Non-pigmented ciliary epithelial cell (primary cell): ENCODE data around the gene GPR146.
"Not testable (repeated sequence)": the region's sequence is repeated elsewhere in the genome, so short reads cannot be mapped to it uniquely, and the experiment has no call there.

ENCODE experiments used
- DNase-seq: peaks from one replicate; pipeline ENCODE4 v3.0.0-alpha.2; 2010; ENCODE audit warnings: low read depth

GPR146 gene, protein sequence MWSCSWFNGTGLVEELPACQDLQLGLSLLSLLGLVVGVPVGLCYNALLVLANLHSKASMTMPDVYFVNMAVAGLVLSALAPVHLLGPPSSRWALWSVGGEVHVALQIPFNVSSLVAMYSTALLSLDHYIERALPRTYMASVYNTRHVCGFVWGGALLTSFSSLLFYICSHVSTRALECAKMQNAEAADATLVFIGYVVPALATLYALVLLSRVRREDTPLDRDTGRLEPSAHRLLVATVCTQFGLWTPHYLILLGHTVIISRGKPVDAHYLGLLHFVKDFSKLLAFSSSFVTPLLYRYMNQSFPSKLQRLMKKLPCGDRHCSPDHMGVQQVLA

DNA sequence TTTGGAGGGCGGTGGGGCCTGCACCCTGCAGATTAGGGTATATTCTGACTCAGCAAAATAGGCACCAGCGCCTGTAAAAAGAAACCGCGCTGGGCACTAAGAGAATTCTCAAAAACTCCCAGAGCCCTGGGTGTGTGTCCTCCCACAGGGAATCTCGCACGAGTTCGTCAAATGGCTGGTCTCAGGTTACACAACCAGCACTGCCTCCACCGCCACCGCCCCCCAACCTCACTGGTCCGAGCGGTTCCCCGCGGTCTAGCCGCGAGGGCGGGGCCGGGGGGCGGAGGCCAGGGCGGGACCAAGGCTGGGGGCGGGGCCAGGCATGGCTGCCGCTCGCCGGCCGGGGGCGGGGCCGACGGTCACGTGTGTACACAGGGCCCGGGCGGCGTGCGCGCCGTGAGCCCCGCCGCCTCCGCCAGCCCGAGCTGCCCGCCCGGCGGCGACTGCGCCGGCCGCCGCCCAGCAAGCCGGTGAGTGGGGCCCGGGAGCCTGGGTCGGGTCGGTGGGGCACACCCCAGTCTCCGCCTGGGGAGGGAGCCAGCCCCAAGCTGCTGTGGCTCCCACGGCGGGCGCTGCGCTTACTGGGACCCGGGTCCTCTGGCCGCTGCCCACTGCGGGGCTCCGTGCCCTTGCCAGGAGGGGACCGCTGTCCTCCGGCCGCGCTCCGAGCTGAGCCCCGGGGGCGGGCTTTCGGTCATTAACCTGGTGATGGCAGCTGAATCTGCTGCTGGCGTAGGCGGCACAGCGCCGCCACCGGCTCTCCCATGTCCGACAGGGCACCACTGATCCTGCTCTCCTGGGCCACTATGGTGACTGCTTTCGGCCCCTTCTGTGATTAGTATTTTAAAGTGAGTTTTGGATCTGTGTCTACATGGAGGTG, at the start of gene GPR146:
Gene GPR146 (plus strand): TSS at position 358 of the 880 bp plus-strand sequence. CDS start 12,970 bp downstream, outside the sequence.
- peak; percentile 73 for DNase-seq

DNA sequence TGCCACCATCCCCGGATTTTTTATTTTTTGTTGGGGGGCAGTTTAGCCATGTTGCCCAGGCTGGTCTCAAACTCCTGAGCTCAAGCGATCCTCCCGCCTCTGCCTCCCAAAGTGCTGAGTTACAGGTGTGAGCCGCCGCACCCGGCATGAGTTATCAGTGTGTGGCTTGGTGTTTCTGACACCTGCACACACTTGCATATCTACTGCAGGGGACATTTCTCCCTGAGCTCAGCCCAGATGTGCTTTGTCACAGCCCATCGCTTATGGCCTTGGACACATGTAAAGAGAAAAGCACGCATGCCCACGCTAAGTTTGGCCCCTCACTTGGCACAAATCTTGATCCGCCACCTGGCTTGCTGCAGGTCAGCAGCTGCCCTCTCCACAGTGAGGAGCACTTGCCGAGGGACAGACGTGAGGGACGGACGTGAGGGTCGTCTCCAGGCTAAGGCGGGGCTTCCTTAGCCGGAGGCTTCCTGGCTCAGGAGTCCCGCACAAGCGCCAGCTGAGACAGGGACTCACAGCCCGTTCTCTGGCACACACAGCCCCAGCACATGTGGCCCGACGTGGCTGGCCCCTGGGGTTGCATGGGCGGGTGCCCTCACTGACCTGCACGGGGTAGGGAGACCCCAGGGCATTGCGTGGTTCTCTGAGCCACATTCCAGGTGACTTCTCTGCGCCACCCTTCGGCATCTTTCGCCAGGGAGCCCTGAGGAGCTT, 49.6 kb upstream of the GPR146 start:
- DNase-seq = no peak

DNA sequence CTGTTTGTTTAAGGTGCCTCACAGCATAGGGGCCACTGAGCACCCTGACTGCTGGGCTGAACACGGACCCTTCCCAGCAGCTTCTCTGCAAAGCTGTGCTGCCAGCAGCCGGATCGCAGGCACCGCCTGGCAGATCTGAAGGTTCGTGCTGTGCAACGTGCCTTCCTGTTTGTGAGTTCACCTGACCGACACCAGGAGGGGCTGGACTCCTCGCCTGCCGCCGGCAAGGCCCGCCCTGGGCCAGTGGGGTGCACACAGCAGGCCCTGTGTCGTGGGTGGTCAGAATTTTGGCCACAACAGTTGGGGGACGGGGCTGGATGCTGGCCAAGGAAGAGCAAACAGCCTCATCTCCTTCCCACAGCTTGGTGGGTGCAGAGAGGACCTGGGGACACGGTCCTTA, 48.8 kb upstream of the GPR146 start:
- DNase-seq = no peak

DNA sequence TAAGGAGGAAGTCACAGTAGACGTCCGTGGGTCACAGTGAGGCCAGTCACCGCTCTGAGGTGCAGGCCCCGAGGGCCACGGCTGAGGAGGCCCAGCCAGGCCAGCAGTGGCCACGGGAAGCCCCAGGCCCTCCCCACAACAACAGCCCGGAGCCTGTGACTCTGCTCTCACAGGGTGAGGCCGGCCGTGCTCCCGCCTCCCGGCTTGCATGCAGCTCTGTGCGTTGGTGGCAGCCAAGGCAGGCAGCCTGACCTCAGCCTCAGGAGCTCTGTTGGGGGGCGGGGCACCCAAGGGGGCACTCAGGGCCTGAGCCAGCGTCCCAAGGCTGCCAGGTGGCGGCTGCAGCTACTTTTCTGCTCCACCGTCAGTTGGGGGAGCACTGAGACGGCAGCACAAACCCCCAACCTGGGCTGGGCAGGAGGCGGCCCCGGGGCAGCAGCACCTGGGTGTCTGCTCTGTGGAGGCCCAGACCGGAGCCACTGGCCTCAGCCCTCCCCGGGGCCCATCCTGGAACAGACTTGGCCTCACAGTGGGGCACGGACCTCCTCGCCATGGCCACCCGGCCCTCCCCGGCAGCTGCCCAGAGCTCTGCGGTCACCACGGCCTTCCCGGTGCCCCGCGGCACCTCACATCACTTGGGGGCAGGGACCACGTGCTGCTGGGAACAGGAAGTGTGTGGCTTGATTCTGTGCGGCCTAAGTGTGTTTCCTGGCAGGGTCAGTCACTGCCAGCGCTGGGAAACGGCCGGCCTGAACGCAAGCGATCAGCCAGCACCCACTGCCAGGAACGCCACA, 48.1 kb upstream of the GPR146 start:
- no peak for DNase-seq

DNA sequence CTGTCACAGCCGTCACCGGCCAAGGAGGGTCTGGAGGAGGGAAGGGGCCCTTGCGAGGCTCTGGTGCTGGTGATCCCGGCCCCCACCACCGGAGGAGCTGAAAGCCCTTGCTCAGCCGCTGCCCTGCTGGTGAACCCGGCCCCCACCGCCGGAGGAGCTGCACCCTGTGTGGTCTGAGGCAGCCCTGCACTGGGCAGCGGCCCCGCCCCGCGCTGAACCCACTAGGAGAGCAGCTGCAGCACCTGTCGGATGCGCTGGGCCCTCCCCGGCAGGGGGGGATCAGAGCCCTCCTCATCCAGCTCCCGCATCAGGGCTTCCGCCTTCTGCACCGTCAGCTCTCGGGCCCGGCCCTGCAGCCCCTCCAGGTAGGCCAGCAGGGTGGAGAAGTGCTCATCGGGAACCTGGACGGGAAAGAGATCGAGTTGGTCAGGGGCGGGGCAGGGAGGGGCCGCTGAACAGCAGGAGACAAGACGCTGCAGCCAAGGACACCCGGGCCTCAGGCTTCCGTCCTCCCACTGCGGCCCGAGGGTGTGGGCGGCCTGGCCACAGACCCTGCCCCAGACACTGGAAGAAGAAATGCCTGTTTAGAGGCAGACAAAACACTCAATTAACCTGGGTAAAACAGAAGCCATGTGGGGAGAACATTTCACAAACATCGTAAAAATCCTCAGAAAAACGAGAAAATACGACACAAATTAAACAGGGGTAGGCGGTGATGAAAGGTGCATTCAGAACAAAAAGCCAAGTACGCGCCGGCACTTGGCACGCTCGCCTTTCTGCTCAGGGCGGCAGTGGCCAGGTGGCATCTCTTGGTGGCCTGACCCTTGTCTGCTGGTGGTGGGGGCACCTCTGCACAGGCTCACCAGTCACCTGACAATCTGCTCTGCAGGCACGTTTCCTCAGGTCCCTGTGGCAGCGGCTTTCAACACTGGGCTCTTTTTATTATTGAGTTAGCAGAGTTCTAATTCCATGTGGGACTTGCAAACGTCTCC, 46.6 kb upstream of the GPR146 start:
- no peak for DNase-seq

DNA sequence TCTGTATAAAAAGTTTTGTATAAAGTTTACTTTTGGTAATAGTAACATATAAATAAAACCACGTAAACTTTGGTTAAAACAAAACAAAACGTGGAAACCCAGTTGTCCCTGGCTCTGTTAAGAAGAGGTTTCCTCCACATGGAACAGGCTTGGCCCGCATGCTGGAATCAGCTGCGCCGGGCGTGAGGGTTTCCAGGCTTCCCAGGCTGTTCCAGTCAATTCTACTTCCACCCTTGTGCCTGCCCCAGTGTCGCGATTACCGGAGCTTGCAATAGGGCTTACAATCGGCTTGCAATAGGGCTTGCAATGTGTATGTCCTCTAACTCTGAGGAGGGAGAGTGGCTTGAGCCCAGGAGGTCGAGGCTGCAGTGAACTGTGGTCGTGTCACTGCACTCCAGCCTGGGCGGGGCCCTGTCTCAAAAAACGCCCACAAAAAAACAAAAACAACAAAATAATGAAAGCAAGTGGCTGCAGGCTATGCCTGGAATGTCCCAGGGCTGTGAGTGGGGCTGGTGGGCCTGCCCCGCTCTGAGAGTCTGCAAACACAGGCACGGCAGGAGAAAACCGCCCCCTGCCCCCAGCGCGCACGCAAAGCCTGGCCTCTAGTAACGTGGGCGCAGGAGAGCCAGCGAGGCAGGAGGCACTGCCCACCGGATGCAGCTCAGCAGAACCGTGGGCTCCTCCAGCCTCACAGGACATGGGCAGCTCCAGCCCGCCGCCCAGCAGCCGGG, 45.0 kb upstream of the GPR146 start:
- DNase-seq = no peak

DNA sequence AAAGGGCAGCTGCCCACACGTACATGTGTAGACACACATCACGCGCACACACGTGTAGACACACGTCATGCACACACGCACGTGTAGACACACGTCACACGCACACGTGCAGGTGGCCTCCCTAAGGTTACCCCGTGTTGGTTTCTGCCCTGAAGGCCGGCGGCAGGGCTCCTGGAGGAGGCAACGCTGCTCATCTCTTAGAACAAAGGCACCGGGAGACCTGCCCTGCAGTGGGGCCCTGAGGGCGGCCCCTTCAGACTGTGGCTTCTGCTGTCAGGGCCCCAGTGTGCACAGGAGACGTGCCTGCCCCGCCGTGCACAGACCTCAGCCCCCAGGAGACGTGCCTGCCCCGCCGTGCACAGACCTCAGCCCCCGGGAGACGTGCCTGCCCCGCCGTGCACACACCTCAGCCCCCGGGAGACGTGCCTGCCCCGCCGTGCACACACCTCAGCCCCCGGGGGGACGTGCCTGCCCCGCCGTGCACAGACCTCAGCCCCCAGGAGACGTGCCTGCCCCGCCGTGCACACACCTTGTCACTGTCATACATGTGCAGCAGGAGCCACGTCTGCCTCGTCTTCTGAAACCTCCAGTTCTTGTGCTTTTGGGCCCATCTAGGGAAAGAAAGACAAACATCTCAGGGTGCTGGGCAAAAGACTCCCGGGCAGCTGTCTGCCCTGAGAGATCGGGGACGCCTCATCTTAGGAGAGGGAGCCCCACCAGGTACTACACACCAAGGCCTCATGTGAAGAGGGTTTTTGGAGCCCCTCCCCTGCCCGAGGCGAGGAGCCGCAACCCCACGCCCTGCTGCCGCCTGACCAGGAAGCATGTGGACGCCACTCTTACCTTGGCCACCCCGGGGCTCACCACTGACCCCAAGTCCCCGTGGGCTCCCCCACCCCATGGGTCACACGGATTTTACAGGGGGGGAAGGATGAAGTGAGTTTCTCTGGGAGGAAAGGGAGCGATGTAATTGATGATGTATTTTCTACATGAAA, 44.1 kb upstream of the GPR146 start:
- DNase-seq = no peak

DNA sequence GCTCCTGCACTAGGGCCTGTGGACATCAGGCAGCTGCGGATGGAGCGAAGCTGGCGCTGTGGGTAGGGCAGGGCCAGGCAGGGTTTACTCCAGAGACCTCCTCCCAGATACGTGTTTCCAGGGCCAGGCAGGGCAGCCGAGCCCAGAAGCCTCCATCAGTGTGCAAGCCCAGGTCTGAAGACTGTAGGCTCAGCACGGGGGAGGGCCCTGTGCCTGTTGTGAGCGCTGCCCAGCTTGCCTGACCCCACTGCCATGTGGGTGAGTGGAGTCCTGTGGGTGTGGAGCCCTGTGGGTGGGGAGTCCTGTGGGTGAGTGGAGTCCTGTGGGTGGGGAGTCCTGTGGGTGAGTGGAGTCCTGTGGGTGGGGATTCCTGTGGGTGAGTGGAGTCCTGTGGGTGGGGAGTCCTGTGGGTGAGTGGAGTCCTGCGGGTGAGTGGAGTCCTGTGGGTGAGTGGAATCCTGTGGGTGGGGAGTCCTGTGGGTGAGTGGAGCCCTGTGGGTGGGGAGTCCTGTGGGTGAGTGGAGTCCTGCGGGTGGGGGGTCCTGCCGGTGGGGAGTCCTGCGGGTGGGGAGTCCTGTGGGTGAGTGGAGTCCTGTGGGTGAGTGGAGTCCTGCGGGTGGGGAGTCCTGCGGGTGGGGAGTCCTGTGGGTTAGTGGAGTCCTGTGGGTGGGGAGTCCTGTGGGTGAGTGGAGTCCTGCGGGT, 43.1 kb upstream of the GPR146 start:
- DNase-seq = not testable (repeated sequence)

DNA sequence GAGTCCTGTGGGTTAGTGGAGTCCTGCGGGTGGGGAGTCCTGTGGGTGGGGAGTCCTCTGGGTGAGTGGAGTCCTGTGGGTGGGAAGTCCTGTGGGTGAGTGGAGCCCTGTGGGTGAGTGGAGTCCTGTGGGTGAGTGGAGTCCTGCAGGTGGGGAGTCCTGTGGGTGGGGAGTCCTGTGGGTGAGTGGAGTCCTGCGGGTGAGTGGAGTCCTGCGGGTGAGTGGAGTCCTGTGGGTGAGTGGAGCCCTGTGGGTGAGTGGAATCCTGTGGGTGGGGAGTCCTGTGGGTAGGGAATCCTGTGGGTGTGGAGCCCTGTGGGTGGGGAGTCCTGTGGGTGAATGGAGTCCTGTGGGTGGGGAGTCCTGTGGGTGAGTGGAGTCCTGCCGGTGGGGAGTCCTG, 42.3 kb upstream of the GPR146 start:
- DNase-seq = not testable (repeated sequence)

DNA sequence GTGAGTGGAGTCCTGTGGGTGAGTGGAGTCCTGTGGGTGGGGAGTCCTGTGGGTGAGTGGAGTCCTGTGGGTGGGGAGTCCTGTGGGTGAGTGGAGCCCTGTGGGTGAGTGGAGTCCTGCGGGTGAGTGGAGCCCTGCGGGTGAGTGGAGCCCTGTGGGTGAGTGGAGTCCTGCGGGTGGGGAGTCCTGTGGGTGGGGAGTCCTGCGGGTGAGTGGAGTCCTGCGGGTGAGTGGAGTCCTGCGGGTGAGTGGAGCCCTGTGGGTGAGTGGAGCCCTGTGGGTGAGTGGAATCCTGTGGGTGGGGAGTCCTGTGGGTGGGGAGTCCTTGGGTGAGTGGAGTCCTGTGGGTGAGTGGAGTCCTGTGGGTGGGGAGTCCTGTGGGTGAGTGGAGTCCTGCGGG, 41.9 kb upstream of the GPR146 start:
- not testable (repeated sequence) for DNase-seq

DNA sequence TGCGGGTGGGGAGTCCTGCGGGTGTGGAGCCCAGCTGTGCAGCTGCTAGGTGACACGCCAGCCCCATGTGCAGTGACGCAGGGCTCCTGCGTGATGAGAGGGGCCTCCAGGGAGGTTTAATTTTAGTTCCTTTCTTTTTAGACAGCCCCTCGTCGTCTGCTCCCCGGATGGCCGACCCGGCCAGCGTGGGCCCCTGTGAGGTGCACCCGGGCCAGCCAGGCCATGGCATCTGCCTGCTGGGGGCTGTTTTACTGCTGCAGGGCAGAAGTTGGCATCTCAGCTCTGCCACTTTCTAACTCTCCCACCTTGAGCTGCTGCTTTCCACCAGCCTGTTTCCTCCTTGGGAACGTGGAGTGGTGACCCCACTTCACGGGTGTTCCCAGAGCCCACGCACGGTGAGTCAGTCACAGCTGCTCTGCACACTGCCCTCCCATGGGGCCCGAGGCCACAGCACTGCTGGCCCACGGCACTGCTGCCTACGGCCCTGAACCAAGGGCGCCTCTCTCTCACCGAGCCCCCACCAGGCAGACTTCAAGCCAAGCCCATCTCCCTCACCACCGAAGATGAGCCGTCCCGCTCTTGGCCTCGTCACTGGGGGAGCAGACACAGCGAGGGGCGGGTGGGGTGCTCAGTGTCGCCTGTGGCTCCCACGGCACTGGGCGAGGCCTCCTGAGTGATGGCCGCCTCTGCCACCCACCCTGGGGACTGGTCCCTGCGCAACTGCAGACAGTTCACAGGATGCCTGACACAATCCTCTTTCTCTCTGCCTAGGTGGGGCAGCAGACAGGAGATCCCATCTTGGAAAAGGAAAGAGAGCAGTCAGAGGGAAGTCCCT, 40.1 kb upstream of the GPR146 start:
- no peak for DNase-seq

DNA sequence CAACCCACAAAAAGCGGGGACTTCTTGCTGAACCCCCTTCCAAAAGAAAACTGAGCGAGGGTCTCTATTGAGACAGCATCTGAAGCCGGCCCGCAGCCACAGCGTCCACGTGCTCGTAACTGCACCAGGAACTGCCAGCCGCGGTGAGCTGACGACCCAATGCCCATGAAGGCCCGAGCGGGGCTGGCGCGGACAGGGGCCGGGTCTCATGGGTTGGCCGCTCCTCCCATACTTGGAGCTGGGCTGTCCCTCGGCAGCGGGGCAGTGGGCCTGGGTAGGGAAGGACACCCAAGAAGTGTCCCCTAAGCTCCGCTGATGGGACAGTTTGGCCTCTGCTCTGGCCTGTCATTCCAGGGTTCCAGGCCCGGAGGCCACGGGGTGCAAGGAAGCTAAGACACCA, 39.0 kb upstream of the GPR146 start:
- DNase-seq = no peak

DNA sequence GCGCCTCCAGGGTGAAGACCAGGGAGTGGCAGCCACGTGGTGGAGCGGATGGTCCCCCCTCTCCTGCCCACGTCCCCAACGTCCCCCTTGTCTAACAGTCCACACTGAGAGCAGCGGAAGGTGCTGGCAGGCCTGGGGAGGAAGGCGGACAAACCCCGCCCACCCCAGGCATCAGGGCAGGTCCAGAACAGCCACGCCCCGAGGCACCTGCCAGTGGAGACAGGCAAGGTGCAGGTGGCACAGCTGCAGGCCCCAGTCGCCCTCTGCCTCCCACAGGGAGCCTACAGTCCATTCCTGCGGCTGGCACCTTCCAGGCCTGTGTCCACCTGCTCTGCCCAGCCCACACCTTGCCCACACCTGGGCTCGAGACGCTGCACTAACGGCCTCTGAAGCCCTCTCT, 36.4 kb upstream of the GPR146 start:
- no peak for DNase-seq

DNA sequence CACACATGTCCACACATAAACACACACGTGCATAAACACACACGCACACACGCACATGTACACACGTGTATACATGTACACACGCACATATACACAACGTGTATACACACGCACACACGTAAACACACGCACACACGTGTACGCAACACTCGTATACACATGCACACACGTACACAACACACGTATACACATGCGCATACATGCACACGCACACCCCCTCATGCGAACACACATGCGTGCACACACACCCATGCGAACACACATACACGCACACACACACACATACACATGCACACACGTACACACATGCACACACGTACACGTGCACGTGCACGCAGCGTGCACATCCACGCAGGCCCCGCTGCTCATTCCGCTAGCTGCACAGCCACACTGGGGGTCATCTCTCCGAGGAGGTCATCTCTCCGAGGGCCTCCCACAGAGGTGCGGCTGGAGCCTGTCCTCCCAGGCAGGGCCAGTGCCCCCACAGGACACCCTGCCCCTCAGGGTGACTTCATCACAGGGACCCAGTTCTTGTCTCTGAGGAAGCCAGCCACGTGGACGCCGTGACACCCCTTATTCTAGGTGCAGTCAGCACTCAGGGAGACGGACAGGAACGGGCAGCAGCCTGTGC, 35.5 kb upstream of the GPR146 start:
- DNase-seq = no peak

DNA sequence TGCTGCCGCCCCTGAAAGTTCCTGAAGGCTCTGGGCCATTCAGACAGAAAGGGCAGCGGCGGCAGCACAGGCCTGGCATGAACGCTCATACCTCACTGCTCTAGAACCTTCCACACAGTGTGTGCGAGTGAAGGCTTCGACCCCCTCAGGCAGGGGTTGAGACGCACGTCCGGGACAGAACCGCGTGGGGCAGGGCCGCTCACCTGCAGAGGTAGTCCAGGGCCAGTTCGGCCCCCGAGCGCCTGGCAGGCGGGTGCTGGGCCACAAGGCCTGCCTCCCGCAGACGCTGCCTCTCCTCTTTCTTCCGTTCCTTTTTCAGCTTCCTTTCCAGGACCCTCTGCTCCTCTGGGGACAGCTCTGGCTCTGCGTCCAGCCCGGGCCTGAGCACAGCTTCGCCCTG, 34.6 kb upstream of the GPR146 start:
- DNase-seq = no peak

DNA sequence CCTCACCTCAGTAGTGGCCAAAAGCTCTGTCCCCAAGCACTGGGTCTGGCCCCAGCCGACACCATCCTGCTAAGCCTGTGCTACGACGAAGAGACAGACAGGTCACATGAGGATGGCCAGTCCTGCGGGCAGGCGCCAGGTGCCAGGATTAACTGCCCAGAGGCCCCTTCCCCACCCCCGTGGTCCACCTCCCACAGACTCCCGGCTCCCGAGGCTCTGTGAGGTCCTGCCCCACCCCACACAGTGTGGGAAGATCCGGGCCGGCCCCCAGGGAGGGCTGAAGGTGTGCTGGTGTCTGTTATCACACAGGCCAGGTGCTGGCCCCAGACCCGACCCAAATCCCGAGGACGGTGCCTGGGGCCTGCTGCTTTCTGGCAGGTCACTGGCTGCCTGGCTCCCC, 34.1 kb upstream of the GPR146 start:
- DNase-seq = no peak
